GM20000 (cell line): ENCODE results near the gene AK6.
"Not testable (repeated sequence)": the region's sequence is repeated elsewhere in the genome, so short reads cannot be mapped to it uniquely, and the experiment has no call there.

Experiments
- DNase-seq: peaks from one replicate; pipeline ENCODE4 v3.0.0; 2012; ENCODE audit warnings: low spot score
- TF ChIP-seq, protein P1 (sequence below): IDR thresholded peaks from 2 replicates; pipeline ENCODE4 v1.5.1; 2012; ENCODE audit warnings: mild to moderate bottlenecking, control low read depth; ENCODE audit errors: extremely low read depth, missing control alignments

AK6 gene

GRCh38 chr5:69335341-69335935 lies 33.9 kb downstream of the AK6 start:
- TF ChIP-seq, protein P1, sequence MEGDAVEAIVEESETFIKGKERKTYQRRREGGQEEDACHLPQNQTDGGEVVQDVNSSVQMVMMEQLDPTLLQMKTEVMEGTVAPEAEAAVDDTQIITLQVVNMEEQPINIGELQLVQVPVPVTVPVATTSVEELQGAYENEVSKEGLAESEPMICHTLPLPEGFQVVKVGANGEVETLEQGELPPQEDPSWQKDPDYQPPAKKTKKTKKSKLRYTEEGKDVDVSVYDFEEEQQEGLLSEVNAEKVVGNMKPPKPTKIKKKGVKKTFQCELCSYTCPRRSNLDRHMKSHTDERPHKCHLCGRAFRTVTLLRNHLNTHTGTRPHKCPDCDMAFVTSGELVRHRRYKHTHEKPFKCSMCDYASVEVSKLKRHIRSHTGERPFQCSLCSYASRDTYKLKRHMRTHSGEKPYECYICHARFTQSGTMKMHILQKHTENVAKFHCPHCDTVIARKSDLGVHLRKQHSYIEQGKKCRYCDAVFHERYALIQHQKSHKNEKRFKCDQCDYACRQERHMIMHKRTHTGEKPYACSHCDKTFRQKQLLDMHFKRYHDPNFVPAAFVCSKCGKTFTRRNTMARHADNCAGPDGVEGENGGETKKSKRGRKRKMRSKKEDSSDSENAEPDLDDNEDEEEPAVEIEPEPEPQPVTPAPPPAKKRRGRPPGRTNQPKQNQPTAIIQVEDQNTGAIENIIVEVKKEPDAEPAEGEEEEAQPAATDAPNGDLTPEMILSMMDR, result no peak
- no peak for DNase-seq

- TF ChIP-seq, protein P1, result peak; percentile 81
- peak; percentile 80 for DNase-seq
These were observed 34.5 kb downstream of the AK6 start for GRCh38 chr5:69334793-69335268.

- DNase-seq, result not testable (repeated sequence)
These were observed 35.5 kb downstream of the AK6 start for GRCh38 chr5:69333668-69334315.

DNA sequence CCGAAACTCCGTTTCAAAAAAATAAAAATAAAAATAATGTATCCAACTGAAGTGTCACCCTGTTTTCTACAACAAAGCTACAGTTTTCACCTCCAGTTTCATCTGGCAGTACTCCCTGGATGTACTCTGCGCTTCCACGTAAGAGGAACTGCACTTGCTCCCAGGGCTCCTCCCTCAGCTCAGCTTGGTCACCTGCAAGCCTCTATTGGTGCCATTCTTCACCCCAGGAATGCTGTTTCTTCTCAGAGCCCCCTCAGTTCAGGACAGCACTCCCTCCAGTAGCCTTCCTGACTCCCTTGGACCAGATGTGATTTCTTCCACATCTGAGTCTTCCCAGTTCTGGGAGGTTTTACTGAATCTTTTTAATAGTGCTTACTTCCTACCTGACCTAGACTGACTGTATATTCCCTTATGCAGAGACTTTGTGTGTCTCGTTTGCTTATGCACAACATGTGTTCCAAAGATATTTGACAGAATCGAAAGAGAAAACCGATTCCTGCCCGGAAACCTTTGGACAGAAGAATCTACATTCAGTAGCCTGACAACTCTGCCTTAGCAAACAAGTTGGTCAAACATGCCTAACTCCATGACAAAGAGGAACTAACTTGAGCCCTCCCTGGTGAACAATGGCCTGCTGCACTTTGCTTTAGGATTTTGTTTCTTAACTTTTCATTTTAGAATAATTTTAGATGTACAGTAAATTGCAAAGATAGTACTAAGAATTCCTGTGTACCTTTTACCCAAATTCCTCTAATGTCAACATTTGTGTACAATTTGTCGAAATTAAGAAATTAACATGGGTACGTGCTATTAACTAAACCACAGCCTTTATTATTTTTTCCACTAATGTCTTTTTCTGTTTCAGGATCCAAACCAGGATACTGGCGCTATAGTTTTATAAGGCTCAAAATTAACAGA lies 37.5 kb downstream of the AK6 start:
- DNase-seq, result no peak
- TF ChIP-seq, protein P1, result no peak

DNA sequence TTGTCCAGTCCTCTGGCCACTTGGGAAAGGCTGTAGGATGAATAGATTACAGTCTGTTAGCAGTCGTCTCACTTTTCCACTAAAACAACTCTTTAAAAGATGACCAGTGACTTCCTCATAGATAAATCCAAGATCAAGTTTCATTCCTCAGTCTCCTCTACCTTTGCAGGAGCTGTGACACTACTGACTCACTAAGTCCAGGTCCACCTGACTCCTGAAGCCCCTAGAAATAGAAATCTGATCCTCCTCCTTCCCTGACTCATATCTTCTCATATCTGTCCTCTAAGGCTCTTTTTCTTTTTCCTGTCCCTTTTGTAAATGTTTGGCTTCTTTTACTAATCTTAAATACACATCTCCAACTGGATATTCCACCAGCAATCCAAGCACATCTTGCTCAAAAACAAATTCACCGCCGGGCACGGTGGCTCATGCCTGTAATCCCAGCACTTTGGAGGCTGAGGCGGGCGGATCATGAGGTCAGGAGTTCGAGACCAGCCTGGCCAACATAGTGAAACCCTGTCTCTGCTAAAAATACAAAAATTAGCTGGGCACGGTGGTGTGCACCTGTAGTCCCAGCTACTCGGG lies 39.3 kb downstream of the AK6 start:
- TF ChIP-seq, protein P1, result no peak
- no peak for DNase-seq

GRCh38 chr5:69326365-69326764 lies 43.0 kb downstream of the AK6 start:
- TF ChIP-seq, protein P1, result no peak
- no peak for DNase-seq

GRCh38 chr5:69317391-69317790 lies 51.9 kb downstream of the AK6 start:
- no peak for DNase-seq
- TF ChIP-seq, protein P1, result no peak
